KOPT-K1 (cell line): ENCODE data around the gene WASF2.

ENCODE experiments used
- H3K27ac ChIP-seq: fragments of 200-600 bp; sonication (generic); 2 replicates; pipeline ENCODE4 v1.5.1; 2016; ENCODE audit warnings: antibody characterized with exemption, mild to moderate bottlenecking, low read depth, low read length; ENCODE audit not compliant: poor library complexity, severe bottlenecking
- H3K36me3 ChIP-seq: fragments of 200-600 bp; sonication (generic); 2 replicates; pipeline ENCODE4 v1.5.1; 2017; ENCODE audit warnings: antibody characterized with exemption, mild to moderate bottlenecking, low read length, moderate library complexity; ENCODE audit not compliant: insufficient read depth
- H3K9me3 ChIP-seq: fragments of 200-600 bp; sonication (generic); 2 replicates; pipeline ENCODE4 v1.5.1; 2017; ENCODE audit warnings: antibody characterized with exemption, low read length, mild to moderate bottlenecking; ENCODE audit not compliant: insufficient read depth, poor library complexity, severe bottlenecking

WASF2 gene

DNA sequence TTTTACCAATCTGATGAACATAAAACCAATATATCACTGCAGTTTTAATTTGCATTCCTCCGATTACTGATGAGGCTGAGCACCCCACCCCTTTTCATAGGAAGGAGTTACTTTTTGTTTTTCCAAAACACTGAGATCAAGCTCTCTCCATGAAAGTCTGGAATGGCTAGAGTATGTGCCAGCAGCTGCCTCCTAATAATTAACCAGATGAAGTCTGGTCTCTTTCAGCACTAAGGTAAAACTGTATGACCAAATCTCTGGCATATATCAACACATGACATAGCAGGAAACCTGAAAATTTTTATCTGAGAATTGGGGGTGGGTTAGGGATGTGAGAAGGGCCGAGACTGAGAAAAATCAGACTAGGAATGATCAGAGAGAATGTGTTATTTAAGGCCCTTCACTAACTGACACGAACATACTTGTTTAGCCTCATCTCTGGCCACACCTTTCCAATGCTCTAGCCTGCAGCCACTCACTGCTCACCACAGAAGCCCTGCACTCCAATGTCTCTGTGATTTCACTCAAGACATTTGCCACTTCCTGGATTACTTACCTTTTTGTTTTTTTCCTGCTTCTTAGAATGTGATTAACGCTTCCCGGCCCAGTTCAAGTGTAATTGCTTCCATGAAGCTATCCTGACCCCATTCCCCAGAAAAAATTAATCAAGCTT, 34.7 kb downstream of the WASF2 start:
- Histone ChIP-seq H3K9me3 (no peaks in the 10 kb centered on the region), H3K27ac (peak overlapping the region; percentile 0), H3K36me3 (no peaks in the 10 kb centered on the region)

DNA sequence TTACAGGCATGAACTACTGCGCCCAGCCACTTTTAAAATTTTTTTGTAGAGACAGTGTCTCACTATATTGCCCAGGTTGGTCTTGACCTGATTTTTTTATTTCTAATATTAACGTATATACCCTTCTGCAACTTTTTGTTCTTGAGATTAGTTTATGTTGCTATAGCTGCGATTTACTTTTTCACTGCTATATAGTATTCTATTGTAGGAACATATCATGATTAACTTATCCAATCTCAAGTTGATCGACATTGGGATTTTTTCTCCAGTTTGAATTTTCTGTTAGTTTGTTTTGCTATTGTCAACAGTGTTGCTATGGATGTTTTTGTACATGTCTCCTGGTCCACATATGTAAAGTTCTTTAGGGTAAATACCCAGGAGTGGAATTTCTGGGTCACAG, 35.4 kb downstream of the WASF2 start:
- Histone ChIP-seq H3K27ac (no peak overlapping the region), H3K36me3 (0 out of 2 replicates have a peak, but pooled peaks cover 5% of the 10 kb centered on the region), H3K9me3 (no peaks in the 10 kb centered on the region)

DNA sequence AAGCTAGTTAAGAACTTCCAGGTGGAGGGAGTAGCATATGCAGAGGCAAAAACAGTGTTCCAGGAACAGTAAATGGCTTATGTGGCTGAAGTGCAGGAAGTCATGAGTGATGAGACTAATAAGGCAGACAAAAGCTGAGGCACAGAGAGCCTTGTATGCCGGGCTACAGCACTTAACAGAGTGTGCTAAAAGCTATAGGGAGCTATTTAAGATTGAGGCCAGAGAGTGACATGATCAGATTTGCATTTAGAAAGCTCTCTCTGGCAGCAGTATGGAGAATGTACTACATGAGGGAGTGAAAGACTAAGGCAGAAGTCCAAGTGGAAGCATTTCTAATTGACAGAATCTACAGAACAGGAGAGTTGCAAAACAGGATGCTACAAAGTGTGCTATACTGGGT, 38.6 kb downstream of the WASF2 start:
- H3K36me3 ChIP-seq = peaks cover 24% of the 10 kb centered on the region; the same call in 1 of the 2 replicates
- H3K27ac ChIP-seq = no peak overlapping the region
- no peaks in the 10 kb centered on the region for H3K9me3 ChIP-seq

DNA sequence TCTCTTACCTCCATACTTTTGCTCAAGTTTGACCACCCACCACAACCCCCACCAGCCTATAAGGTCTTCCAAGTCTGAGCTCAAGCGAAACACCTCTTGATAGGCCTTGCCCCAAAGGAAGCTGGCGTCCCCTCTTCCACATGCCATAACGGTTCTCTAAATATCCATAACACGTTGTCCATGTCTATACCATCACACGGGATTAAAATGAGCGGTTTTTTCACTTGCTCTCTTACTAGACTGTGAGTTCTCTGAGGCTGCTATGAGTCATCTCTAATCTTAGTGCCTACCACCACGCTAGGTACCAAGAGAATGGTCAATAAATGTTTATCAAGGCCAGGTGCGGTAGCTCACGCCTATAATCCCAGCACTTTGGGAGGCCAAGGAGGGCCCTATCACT, 41.0 kb downstream of the WASF2 start:
- H3K36me3 ChIP-seq = peaks cover 24% of the 10 kb centered on the region; the same call in 1 of the 2 replicates

DNA sequence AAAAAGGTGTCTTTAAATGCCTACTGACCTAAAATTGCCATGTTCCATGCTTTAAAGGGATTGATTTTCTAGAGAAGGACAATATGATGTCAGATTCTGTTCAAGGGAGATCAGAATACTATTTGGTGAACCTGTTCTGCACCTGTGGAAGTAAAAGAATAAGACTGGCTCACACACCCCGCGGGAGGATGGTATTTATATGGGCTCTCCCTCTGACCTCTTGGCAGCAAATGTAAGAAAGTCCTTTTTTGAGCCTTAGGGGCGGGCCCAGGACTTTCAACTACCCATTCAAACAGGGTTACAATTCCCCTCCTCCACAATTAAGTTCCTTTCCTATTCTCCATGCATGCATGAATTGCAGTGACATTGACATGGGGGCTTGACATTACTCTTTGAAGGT, 42.1 kb downstream of the WASF2 start:
- H3K9me3 ChIP-seq = no peaks in the 10 kb centered on the region
- no peak overlapping the region for H3K27ac ChIP-seq
- peaks cover 24% of the 10 kb centered on the region; the same call in 1 of the 2 replicates for H3K36me3 ChIP-seq

More for the DNA sequence above, 41.0 kb downstream of the WASF2 start:
- no peaks in the 10 kb centered on the region for H3K9me3 ChIP-seq
- no peak overlapping the region for H3K27ac ChIP-seq

DNA sequence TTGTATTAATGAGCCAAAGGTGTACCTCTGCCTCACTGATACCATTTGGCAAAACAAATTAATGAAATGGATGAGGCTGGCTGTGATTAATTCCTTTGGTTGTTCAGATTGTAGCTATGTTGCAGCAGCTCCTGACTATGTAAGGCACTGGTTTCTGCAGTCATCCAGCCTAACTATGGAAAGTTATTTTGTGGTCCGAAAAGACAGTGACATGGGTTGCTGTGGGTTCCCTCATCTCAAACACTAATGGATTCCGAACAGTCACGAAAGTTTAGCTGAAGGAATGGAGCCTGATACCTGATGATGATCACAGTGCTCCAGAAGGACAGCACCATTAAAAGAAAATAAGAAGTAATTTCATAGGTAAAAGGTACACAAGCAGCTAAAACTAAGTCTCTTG, 42.6 kb downstream of the WASF2 start:
- Histone ChIP-seq H3K9me3 (no peaks in the 10 kb centered on the region), H3K27ac (no peak overlapping the region), H3K36me3 (peaks cover 24% of the 10 kb centered on the region; the same call in 1 of the 2 replicates)

DNA sequence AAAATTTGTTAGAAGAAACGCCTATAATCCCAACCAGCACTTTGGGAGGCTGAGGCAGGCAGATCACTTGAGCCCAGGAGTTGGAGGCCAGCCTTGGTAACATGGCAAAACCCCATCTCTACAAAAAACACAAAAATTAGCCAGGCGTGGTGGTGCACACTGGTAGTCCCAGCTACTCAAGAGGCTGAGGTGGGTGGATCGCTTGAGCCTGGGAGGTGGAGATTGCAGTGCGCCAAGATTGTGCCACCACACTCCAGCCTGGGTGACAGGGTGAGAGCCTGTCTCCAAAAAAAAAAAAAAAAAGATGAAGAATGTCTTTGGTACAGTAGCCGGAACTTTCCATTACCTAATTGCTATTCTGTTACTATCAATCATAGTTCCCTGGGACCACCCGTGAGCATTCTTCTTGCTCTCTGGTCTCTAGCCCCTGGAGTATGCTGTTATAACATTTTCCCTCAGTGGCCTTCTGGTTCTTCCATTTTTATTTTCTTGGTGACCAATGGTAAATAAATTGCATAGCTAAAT, 43.4 kb downstream of the WASF2 start:
- peaks cover 24% of the 10 kb centered on the region; the same call in 1 of the 2 replicates for H3K36me3 ChIP-seq

DNA sequence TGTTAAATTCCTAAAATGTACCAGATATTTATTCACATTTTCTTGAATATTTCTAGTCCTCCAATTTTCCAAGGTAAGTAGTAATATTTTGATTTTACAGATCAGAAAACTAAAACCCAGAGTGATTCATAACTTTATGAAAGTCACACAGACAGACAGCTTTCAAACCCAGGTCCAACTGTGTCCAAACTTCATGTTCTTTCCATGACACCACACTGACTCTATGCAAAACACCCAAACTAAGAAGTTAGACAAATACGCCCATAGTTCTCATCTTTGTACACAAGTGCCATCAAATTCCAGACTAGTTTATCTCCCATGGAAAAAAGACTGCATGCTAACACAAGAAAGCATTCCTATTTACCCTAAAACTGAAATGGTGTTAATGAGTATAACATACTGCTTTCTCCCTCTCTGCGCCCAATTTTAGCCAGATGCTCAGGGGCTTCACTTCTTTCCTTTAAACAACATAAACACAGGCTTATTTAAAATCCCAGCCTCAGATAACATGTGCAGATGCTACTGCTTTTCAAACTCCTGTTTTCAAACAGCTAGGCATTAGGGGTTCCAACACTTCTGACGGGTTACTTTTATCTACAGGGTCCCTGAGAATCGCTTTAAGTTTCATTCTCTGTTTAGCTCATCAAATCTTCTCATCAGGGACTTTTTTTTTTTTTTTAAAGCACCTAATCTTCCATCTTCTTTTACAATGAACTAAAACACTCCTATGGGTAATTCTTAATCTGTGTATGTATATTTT, 44.6 kb downstream of the WASF2 start:
- Histone ChIP-seq H3K27ac (no peak overlapping the region), H3K36me3 (peaks cover 30% of the 10 kb centered on the region; the same call in 1 of the 2 replicates), H3K9me3 (no peaks in the 10 kb centered on the region)

More for the DNA sequence above, 43.4 kb downstream of the WASF2 start:
- Histone ChIP-seq H3K27ac (no peak overlapping the region), H3K9me3 (no peaks in the 10 kb centered on the region)

DNA sequence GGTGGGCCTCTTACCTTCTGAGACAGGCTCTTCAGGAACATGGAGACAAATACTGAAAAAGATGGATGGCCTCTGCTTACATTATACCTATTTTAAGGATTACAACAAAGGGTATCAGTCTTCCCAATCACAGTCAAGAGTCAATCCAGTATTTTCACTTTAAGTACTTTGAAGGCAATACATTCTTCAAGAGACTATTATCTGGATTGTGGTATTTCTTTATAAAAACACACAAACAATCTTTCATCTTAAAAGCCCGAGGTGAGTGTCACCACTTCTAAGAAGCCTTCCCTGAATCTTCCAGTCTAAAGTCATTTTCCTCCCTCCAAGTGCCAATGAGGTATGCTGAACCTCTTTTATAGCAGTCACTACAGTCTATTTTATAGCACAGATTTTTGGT, 45.3 kb downstream of the WASF2 start:
- Histone ChIP-seq H3K27ac (no peak overlapping the region), H3K36me3 (peaks cover 33% of the 10 kb centered on the region; the same call in 1 of the 2 replicates), H3K9me3 (no peaks in the 10 kb centered on the region)

DNA sequence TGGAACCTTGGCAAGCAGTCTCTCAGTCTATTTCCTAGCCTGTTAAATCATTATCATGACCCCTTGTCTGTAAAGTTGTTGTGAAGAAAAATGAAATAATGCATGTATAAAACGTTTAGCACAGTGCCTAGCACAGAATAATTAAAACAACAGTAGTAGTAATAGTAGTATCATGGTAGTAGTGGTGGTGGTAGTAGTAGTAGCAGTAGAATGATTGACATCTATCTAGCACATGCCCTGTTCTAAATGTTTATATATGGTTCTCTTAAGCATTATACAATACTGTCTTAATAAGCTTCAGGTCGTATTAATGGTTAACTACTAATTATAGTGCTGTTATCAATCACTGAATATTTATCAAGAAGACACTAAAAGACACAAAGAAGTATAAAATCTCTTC, 50.8 kb downstream of the WASF2 start:
- peaks cover 15% of the 10 kb centered on the region; the same call in 1 of the 2 replicates for H3K36me3 ChIP-seq
- H3K9me3 ChIP-seq = no peaks in the 10 kb centered on the region
- no peak overlapping the region for H3K27ac ChIP-seq

DNA sequence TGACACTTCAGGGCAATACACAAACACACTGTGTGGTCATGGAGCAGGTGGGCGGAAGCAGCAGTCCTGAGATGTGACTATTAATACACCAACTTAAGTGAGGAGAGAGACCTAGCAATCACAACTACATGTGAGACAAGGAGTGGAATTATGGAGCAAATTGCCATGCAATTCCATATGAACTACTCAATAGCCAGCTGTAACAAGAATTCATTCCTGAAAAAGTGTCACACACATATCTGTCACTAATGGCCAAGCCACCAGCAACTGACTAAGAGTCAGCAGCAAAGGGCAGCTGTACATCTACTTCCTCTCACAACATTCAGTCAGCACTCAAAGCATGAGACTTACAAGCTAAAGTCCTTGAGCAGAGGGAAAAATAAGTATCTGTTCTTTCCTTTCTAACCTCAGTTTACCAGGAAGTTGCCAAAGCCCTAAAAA, 51.3 kb downstream of the WASF2 start:
- H3K27ac ChIP-seq = no peak overlapping the region
- H3K9me3 ChIP-seq = no peaks in the 10 kb centered on the region
- H3K36me3 ChIP-seq = peaks cover 15% of the 10 kb centered on the region; the same call in 1 of the 2 replicates

DNA sequence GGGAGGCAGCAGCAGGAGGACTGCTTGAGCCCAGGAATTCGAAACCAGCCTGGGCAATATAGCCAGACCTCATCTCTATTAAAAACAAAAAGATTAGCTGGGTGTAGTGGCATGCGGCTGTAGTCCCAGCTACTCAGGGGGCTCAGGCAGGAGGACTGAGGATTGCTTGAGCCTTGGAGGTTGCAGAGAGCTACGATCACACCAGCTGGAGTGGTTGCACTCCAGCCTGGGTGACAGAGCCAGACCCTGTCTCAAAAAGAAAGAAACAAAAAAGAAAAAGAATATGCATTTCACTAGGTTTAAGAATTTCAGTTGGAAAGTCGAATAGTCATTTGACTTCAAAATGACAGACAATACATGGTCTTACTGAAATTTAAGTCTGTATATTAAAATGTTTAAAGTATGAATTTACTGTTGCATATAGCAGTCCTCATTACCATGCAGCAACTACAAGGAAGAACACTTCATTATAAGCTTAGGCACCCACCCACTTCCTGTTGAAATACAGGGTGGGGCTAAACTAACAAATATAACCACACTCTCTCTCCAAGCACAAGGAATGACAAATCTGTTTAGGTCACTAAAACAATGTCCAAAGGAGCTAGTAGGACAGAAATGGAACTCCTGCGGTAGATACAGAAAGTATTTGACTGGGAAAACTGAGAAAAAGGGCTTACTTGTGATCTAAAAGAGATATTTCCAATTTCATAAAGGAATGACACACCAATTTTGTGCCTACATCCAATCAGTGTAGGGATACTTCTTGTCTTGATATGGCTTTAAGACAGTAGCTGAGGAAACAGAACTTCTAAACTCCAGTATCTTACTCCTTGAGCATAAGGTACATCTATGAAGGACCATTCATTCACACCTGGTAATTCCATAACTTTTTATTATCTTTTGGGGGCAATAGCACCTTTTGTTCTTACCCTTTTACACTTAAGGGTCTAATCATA, 53.5 kb downstream of the WASF2 start:
- peak overlapping the region; percentile 57 for H3K27ac ChIP-seq
- H3K36me3 ChIP-seq = peaks cover 15% of the 10 kb centered on the region; the same call in 1 of the 2 replicates
- no peaks in the 10 kb centered on the region for H3K9me3 ChIP-seq

DNA sequence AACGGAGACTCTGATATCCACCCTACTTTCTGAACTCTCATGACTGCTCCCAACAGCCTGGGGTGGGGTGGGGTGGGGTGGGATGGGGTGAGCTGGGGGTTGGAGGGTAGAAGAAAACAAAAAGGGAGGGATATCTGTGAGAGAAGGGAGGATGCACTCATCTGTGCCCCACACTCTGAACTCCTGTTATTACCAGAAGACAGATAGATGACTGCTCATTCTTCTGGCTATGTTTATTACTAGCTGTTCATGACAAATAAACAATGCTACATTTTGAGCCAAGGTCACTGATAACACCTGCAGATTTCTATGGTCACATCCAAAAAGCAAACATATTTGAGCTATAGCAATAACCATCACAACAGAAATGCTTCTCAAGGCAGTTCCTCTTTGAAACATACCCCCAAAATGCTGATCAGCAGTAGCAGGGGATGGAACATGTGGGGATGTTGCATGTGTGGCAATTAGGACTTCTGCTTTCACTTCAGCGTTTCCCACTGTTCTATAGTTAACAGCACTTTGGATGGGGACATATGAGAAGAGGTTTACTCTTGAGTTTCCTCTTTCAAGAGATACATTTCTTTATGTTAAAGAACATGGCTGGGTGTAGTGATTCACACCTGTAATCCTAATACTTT, 54.3 kb downstream of the WASF2 start:
- Histone ChIP-seq H3K36me3 (peaks cover 10% of the 10 kb centered on the region; the same call in 1 of the 2 replicates), H3K9me3 (no peaks in the 10 kb centered on the region), H3K27ac (peak overlapping the region; percentile 57)

DNA sequence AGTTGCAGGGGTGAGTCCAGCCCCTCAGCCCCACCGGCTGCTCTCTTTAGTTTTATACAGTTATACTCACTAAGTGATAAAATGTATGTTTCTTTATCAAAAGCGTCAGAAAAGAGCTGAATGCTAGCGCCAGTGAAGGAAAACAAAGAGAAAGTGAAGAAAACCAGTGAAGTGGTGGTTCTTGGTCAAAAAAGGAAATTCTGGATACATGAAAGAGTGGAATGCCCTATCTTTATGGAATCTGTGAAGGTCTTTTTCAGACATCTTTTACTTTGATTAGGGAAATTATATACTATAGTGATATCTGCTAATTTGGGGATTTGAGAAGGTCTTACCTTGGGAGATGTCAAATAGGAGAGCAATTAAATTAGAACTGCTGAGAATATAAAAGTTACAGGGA, 56.3 kb downstream of the WASF2 start:
- H3K36me3 ChIP-seq = no peaks in the 10 kb centered on the region
- no peaks in the 10 kb centered on the region for H3K9me3 ChIP-seq
- peak overlapping the region; percentile 14 for H3K27ac ChIP-seq
